HepG2 (cell line): ENCODE data around the gene EPM2A. TPM values are rescaled to one million over a fixed set of nuclear protein-coding genes. Genes with fewer than 3 reads are reported as not detected.

ENCODE experiments used
- ATAC-seq: fragments of 200-7000 bp; cut with Tn5 transposase; 3 replicates; pipeline ENCODE4 v1.9.1; 2020; ENCODE audit warnings: mild to moderate bottlenecking, moderate library complexity
- BruUV-seq: library from RNA; stranded (reverse); fragments of 400-500 nt; replicated peaks from 2 replicates; lab custom pipeline; 2021; lab: Mats Ljungman, UMichigan
- CTCF ChIA-PET: fragments of 300-600 bp; formaldehyde crosslinking; extraction: SDS; loops from one replicate; lab custom pipeline; 2021; ENCODE audit warnings: low total read pairs, inconsistent platforms, low intra/inter-chr PET ratio; lab: Yijun Ruan, JAX
- POLR2A ChIA-PET: fragments of 350-600 bp; sonication (Branson Sonifier 250); formaldehyde crosslinking; loops from one replicate; lab custom pipeline; 2020; ENCODE audit warnings: antibody characterized with exemption, inconsistent platforms; lab: Yijun Ruan, JAX
- DNase-seq: peaks from one replicate; pipeline ENCODE4 v3.0.0-alpha.2; 2015; ENCODE audit warnings: low spot score
- FAIRE-seq: peaks from 3 replicates; lab custom pipeline; 2011; peaks lifted over from hg19 to GRCh38; lab: Jason Lieb, UNC
- H2AFZ ChIP-seq: one replicate; pipeline ENCODE4 v1.6.1; 2011; ENCODE audit warnings: low read length, inconsistent platforms
- H3K27ac ChIP-seq: fragments of 300-600 bp; 3 replicates; pipeline ENCODE4 v1.8.0; 2011; ENCODE audit warnings: mixed run types, mild to moderate bottlenecking, mixed read lengths, low read length, inconsistent platforms; ENCODE audit not compliant: insufficient read depth; ENCODE audit errors: extremely low read length
- H3K27me3 ChIP-seq, 2 experiments: fragments of 200-600 bp in 1 of 2; 2 replicates in 1 of 2; 3 replicates in 1 of 2; pipeline versions ENCODE4 v1.6.0 to v1.8.0; 2011; ENCODE audit warnings: low read length in 2 of 2, mild to moderate bottlenecking in 2 of 2, moderate library complexity in 2 of 2, inconsistent platforms in 1 of 2; ENCODE audit not compliant: insufficient read depth in 2 of 2, control insufficient read depth in 1 of 2
- H3K36me3 ChIP-seq, 2 experiments: fragments of 200-600 bp in 1 of 2; replicated peaks in 1 of 2; 2 replicates in 1 of 2; 3 replicates in 1 of 2; pipeline versions ENCODE4 v1.5.1 to v1.8.0; 2011; ENCODE audit warnings: low read length in 2 of 2, inconsistent platforms in 1 of 2; ENCODE audit not compliant: insufficient read depth in 2 of 2, control insufficient read depth in 1 of 2
- H3K4me1 ChIP-seq: 2 replicates; pipeline ENCODE4 v1.5.1; 2012; ENCODE audit warnings: low read length, inconsistent platforms; ENCODE audit not compliant: insufficient read depth
- H3K4me2 ChIP-seq: 2 replicates; pipeline ENCODE4 v1.6.0; 2011; ENCODE audit warnings: low read depth, low read length, inconsistent platforms
- H3K4me3 ChIP-seq, 3 experiments: fragments of 200-600 bp in 1 of 3; sonication (generic), shearing (Covaris generic) in 1 of 3; replicated peaks in 1 of 3; 2 replicates each; pipeline ENCODE4 v1.5.1; 2011 to 2016; ENCODE audit warnings: low read length in 3 of 3, inconsistent platforms in 2 of 3, low read depth in 2 of 3, mild to moderate bottlenecking in 2 of 3, control low read depth in 1 of 3, mixed read lengths in 1 of 3; ENCODE audit not compliant: insufficient read depth in 1 of 3
- H3K79me2 ChIP-seq: one replicate; pipeline ENCODE4 v1.6.1; 2011; ENCODE audit warnings: low read length, inconsistent platforms; ENCODE audit not compliant: insufficient read depth
- H3K9ac ChIP-seq: 2 replicates; pipeline ENCODE4 v1.6.0; 2011; ENCODE audit warnings: mild to moderate bottlenecking, low read depth, low read length, inconsistent platforms; ENCODE audit not compliant: insufficient read depth
- H3K9me3 ChIP-seq: 2 replicates; pipeline ENCODE4 v1.5.1; 2012; ENCODE audit warnings: mild to moderate bottlenecking, low read length
- H4K20me1 ChIP-seq: 2 replicates; pipeline ENCODE4 v1.6.0; 2011; ENCODE audit warnings: inconsistent platforms, mild to moderate bottlenecking, low read length, moderate library complexity; ENCODE audit not compliant: insufficient read depth
- BRF2 ChIP-seq: sonication (generic); formaldehyde crosslinking; IDR thresholded peaks from 2 replicates; pipeline ENCODE4 v1.8.1; 2022; ENCODE audit warnings: mild to moderate bottlenecking, missing genetic modification reagents
- FOXK1 ChIP-seq: sonication (generic); formaldehyde crosslinking; IDR thresholded peaks from 2 replicates; pipeline ENCODE4 v1.4.0; 2020; ENCODE audit warnings: low read depth, missing genetic modification reagents, borderline replicate concordance
- FOXM1 ChIP-seq: sonication (generic); formaldehyde crosslinking; IDR thresholded peaks from 2 replicates; pipeline ENCODE4 v1.5.0; 2020; ENCODE audit warnings: missing genetic modification reagents
- ZKSCAN5 ChIP-seq: sonication (generic); formaldehyde crosslinking; IDR thresholded peaks from 2 replicates; pipeline ENCODE4 v1.5.1; 2020; ENCODE audit warnings: mild to moderate bottlenecking, missing genetic modification reagents
- ZNF329 ChIP-seq: sonication (generic); formaldehyde crosslinking; IDR thresholded peaks from 2 replicates; pipeline ENCODE4 v1.9.0; 2021; ENCODE audit warnings: low read depth, mild to moderate bottlenecking, missing genetic modification reagents
- ZNF652 ChIP-seq: IDR thresholded peaks from 2 replicates; pipeline ENCODE4 v1.6.1; 2016; ENCODE audit warnings: low read depth, borderline replicate concordance
- ZNF75D ChIP-seq: sonication (generic); formaldehyde crosslinking; IDR thresholded peaks from 2 replicates; pipeline ENCODE4 v1.8.1; 2023; ENCODE audit warnings: missing genetic modification reagents, mild to moderate bottlenecking, borderline replicate concordance
- ZNF768 ChIP-seq: sonication (generic); formaldehyde crosslinking; IDR thresholded peaks from 2 replicates; pipeline ENCODE4 v1.4.0; 2020; ENCODE audit warnings: missing genetic modification reagents
- WGBS: methylation state at CpG from one replicate; pipeline ENCODE4 v1.1.6; 2017; ENCODE audit warnings: low lambda C conversion rate; 5-methylcytosine and 5-hydroxymethylcytosine counted together
- in situ Hi-C: cut with HindIII; loops from 2 replicates; pipeline ENCODE4 v1.10.0; 2017; ENCODE audit warnings: low pct_unique_long_range_greater_than_20kb; ENCODE audit not compliant: extremely low pct_ligation_motif_present
- intact Hi-C: fragments of 100-400 bp; cut with micrococcal nuclease; formaldehyde crosslinking; loops from one replicate; pipeline ENCODE4 v1.10.0; 2022; ENCODE audit not compliant: unreplicated experiment
- polyA plus RNA-seq, 8 experiments: library from polyadenylated mRNA; depleted of rRNA in 3 of 8; stranded (reverse) in 7 of 8; unstranded in 1 of 8; fragments of >200 nt; fragmentation: Illumina TruSeq in 4 of 8; extraction: Trizol in 4 of 8; gene quantifications; 2 replicates each; pipeline versions ENCODE4 v1.2.1 to v1.2.3, GENCODE V29; 2011 to 2016; ENCODE audit warnings: low read depth in 4 of 8, missing spikeins in 1 of 8, mixed read lengths in 1 of 8; ENCODE audit not compliant: insufficient read depth in 1 of 8
- total RNA-seq, 5 experiments: library from RNA; depleted of rRNA; stranded (reverse); fragments of >200 nt; fragmentation: Illumina TruSeq; extraction: Trizol; gene quantifications; 2 replicates each; pipeline ENCODE4 v1.2.3, GENCODE V29; 2016; ENCODE audit warnings: low read depth in 1 of 5
- TF ChIP-seq, protein P1 (sequence below): sonication (generic); formaldehyde crosslinking; IDR thresholded peaks from 2 replicates; pipeline ENCODE4 v1.8.1; 2023; ENCODE audit warnings: mild to moderate bottlenecking, missing genetic modification reagents, borderline replicate concordance
- TF ChIP-seq, protein P2 (sequence below): sonication (generic); formaldehyde crosslinking; IDR thresholded peaks from 2 replicates; pipeline ENCODE4 v1.5.1; 2020; ENCODE audit warnings: missing genetic modification reagents, mild to moderate bottlenecking, borderline replicate concordance

EPM2A gene
- total and polyA plus RNA-seq, 2 of the 13 experiments (the other 11 are each of a cell fraction or from before 2014, with no cell fraction given): 4.6 to 9.2 TPM

DNA sequence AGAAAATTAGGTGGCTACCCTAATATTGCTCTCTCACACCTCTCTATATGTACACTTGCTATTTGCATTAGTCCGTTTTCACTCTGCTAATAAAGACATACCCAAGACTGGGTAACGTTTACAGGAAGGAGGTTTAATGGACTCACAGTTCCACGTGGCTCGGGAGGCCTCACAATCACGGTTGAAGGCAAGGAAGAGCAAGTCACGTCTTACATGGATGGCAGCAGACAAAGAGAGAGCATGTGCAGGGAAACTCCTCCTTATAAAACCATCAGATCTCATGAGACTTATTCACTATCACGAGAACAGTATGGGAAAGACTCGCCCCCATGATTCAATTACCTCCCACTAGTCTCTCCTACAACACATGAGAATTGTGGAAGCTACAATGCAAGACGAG, 53.4 kb downstream of the EPM2A start:
- FAIRE-seq (no peak), ATAC-seq (no peak), DNase-seq (no peak)
- TF ChIP-seq, protein P1, sequence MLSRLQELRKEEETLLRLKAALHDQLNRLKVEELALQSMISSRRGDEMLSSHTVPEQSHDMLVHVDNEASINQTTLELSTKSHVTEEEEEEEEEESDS (CRISPR knock-in tag): no peak
- TF ChIP-seq ZNF652 (CRISPR knock-in tag) (no peak), ZNF329 (CRISPR knock-in tag) (no peak), ZKSCAN5 (CRISPR knock-in tag) (no peak), BRF2 (no peak), FOXM1 (CRISPR knock-in tag) (no peak), ZNF768 (CRISPR knock-in tag) (no peak), ZNF75D (CRISPR knock-in tag) (no peak), FOXK1 (CRISPR knock-in tag) (no peak)
- TF ChIP-seq, protein P2, sequence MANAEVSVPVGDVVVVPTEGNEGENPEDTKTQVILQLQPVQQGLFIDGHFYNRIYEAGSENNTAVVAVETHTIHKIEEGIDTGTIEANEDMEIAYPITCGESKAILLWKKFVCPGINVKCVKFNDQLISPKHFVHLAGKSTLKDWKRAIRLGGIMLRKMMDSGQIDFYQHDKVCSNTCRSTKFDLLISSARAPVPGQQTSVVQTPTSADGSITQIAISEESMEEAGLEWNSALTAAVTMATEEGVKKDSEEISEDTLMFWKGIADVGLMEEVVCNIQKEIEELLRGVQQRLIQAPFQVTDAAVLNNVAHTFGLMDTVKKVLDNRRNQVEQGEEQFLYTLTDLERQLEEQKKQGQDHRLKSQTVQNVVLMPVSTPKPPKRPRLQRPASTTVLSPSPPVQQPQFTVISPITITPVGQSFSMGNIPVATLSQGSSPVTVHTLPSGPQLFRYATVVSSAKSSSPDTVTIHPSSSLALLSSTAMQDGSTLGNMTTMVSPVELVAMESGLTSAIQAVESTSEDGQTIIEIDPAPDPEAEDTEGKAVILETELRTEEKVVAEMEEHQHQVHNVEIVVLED (CRISPR knock-in tag): no peak
- no peaks in the 10 kb centered on the region for H3K36me3 ChIP-seq
- in situ Hi-C loops: no loop called here
- CTCF ChIA-PET: no interaction called here
- H4K20me1 ChIP-seq: no peaks in the 10 kb centered on the region
- no peak overlapping the region for H3K9ac ChIP-seq
- H3K27me3 ChIP-seq: no peaks in the 10 kb centered on the region
- no peak overlapping the region for H3K4me3 ChIP-seq
- no TSS peak for BruUV-seq
- POLR2A ChIA-PET: no interaction called here
- no peak overlapping the region for H3K27ac ChIP-seq
- intact Hi-C loops: no loop called here
- H3K4me1 ChIP-seq: no peaks in the 10 kb centered on the region
- no peaks in the 10 kb centered on the region for H3K79me2 ChIP-seq
- H3K4me2 ChIP-seq: no peak overlapping the region
- 81% methylated on average over 9 of the region's 9 CpGs for WGBS
- no peaks in the 10 kb centered on the region for H3K9me3 ChIP-seq
- H2AFZ ChIP-seq: no peak overlapping the region
